Cardiac septum (tissue), 1 donor: ENCODE data around the gene DMAC1. TPM values are rescaled to one million over a fixed set of nuclear protein-coding genes. Genes with fewer than 3 reads are reported as not detected.

Source experiments
- DNase-seq: peaks from one replicate; pipeline ENCODE4 v3.0.0-alpha.2; 2020; ENCODE audit warnings: low spot score
- intact Hi-C: fragments of 100-400 bp; cut with DNase I; formaldehyde crosslinking; loops from one replicate; pipeline ENCODE4 v1.14.0; 2022
- long read RNA-seq: library from polyadenylated mRNA; unstranded; transcript quantifications from one replicate; pipeline ENCODE4 v2.0.0, GENCODE V29; 2021
- total RNA-seq: library from RNA; stranded (reverse); fragmentation: NEBNext Ultra II Directional; extraction: Animal tissue kit (Norgen Biotek cat#: 25700); gene quantifications from one replicate; pipeline ENCODE4 v1.2.1, GENCODE V29; 2021
- donor health status: DM: no; HTN: no; CAD: no.

The DMAC1 gene
- total RNA-seq = 99.8 TPM
- long read RNA-seq, transcript DMAC1-201 (2 exons, 2,755 nt) = major isoform, 73 of 79 reads
- long read RNA-seq, partial matches to known transcripts = 1 of 79 reads
- long read RNA-seq, other reads (novel, unspliced or antisense) = 5 of 79 reads

- intact Hi-C loops = no loop called here
- DNase-seq = peak; percentile 90
These were observed at the start of gene DMAC1 for GRCh38 chr9:7799234-7799943. Gene DMAC1, minus strand, starts transcription at chr9:7799778. Its CDS starts 44 bp downstream, at chr9:7799734.

- intact Hi-C loops = no loop called here
- no peak for DNase-seq
These were observed 49.8 kb upstream of the DMAC1 start for GRCh38 chr9:7849362-7849761.

GRCh38 chr9:7848498-7848897, 48.9 kb upstream of the DMAC1 start:
- DNase-seq = no peak
- intact Hi-C loops = no loop called here

- intact Hi-C loops = no loop called here
- DNase-seq = no peak
These were observed 44.7 kb upstream of the DMAC1 start for GRCh38 chr9:7844242-7844641.

GRCh38 chr9:7841831-7842230, 42.3 kb upstream of the DMAC1 start:
- intact Hi-C loops = no loop called here
- DNase-seq = no peak

GRCh38 chr9:7834531-7834930, 35.0 kb upstream of the DMAC1 start:
- no peak for DNase-seq
- intact Hi-C loops = no loop called here

GRCh38 chr9:7828334-7828733, 28.8 kb upstream of the DMAC1 start:
- DNase-seq = no peak
- intact Hi-C loops = no loop called here

- intact Hi-C loops = no loop called here
These were observed 28.2 kb upstream of the DMAC1 start for GRCh38 chr9:7827792-7828191.

GRCh38 chr9:7827056-7827455, 27.5 kb upstream of the DMAC1 start:
- intact Hi-C loops = no loop called here
- DNase-seq = no peak

More at GRCh38 chr9:7827792-7828191, 28.2 kb upstream of the DMAC1 start:
- no peak for DNase-seq

- intact Hi-C loops = no loop called here
- DNase-seq = no peak
These were observed 24.1 kb upstream of the DMAC1 start for GRCh38 chr9:7823651-7824050.

GRCh38 chr9:7819984-7820383, 20.4 kb upstream of the DMAC1 start:
- intact Hi-C loops = no loop called here
- DNase-seq = no peak

GRCh38 chr9:7816021-7816420, 16.4 kb upstream of the DMAC1 start:
- intact Hi-C loops = no loop called here
- DNase-seq = no peak

- intact Hi-C loops = no loop called here
- no peak for DNase-seq
These were observed 13.5 kb upstream of the DMAC1 start for GRCh38 chr9:7813030-7813429.

GRCh38 chr9:7811677-7812076, 12.1 kb upstream of the DMAC1 start:
- DNase-seq = no peak
- intact Hi-C loops = no loop called here

GRCh38 chr9:7802666-7803065, 3.1 kb upstream of the DMAC1 start:
- intact Hi-C loops = no loop called here
- DNase-seq = no peak

GRCh38 chr9:7799944-7800285, 337 bp upstream of the DMAC1 start:
- intact Hi-C loops = no loop called here
- DNase-seq = no peak

- DNase-seq = no peak
- intact Hi-C loops = no loop called here
These were observed 5.4 kb downstream of the DMAC1 start for GRCh38 chr9:7794196-7794595.

- DNase-seq = no peak
- intact Hi-C loops = no loop called here
These were observed 8.2 kb downstream of the DMAC1 start for GRCh38 chr9:7791394-7791793.

GRCh38 chr9:7790819-7791182, 8.8 kb downstream of the DMAC1 start:
- intact Hi-C loops = no loop called here
- DNase-seq = no peak

GRCh38 chr9:7790022-7790818, 9.4 kb downstream of the DMAC1 start:
- intact Hi-C loops = no loop called here
- DNase-seq = no peak

- intact Hi-C loops = no loop called here
- no peak for DNase-seq
These were observed 10.8 kb downstream of the DMAC1 start for GRCh38 chr9:7788772-7789171.
